Suprapubic skin (tissue), 4 donors: ENCODE data around the gene KAZN. TPM values are rescaled to one million over a fixed set of nuclear protein-coding genes. Genes with fewer than 3 reads are reported as not detected.

Experiments used
- DNase-seq, 2 donors: peaks; one replicate each; pipeline ENCODE4 v3.0.0-alpha.2; 2019; ENCODE audit warnings: low spot score in 2 of 2
- H3K27ac ChIP-seq: fragments of 200-600 bp; sonication (generic); one replicate; pipeline ENCODE4 v1.5.1; 2019
- H3K27me3 ChIP-seq: fragments of 200-600 bp; sonication (generic); one replicate; pipeline ENCODE4 v1.5.1; 2019
- H3K36me3 ChIP-seq: fragments of 200-600 bp; sonication (generic); one replicate; pipeline ENCODE4 v1.5.1; 2019
- H3K4me1 ChIP-seq: fragments of 200-600 bp; sonication (generic); one replicate; pipeline ENCODE4 v1.5.1; 2019
- H3K4me3 ChIP-seq: fragments of 200-600 bp; sonication (generic); one replicate; pipeline ENCODE4 v1.5.1; 2019; ENCODE audit warnings: mild to moderate bottlenecking
- H3K9me3 ChIP-seq: fragments of 200-600 bp; sonication (generic); one replicate; pipeline ENCODE4 v1.5.1; 2019
- EP300 ChIP-seq: sonication (generic); formaldehyde crosslinking; IDR thresholded peaks from one replicate; pipeline ENCODE4 v1.6.1; 2017; ENCODE audit warnings: antibody characterized with exemption
- POLR2A ChIP-seq, 2 donors: fragments of 450-650 bp; IDR thresholded peaks; one replicate each; pipeline ENCODE4 v1.6.1; 2017; ENCODE audit warnings: antibody characterized with exemption in 2 of 2, mild to moderate bottlenecking in 2 of 2, moderate library complexity in 2 of 2
- POLR2AphosphoS5 ChIP-seq, 3 donors: sonication (generic); formaldehyde crosslinking; IDR thresholded peaks; one replicate each; pipeline ENCODE4 v1.6.1; 2017; ENCODE audit warnings: antibody characterized with exemption in 3 of 3
- WGBS: methylation state at CpG from one replicate; pipeline ENCODE4 v1.1.5; 2018; 5-methylcytosine and 5-hydroxymethylcytosine counted together
- total RNA-seq, 4 donors: library from RNA; depleted of rRNA; stranded (reverse); fragments of >200 nt; gene quantifications; one replicate each; pipeline ENCODE4 v1.1.0, GENCODE V29; 2016
- TF ChIP-seq, protein P1 (sequence below), 2 donors: fragments of 200-600 bp in 1 of 2; fragments of 450-650 bp in 1 of 2; sonication (generic) in 1 of 2; IDR thresholded peaks; one replicate each; pipeline ENCODE4 v1.5.1; 2016 to 2019; ENCODE audit warnings: antibody characterized with exemption in 2 of 2, mild to moderate bottlenecking in 1 of 2, moderate library complexity in 1 of 2

The KAZN gene
- total RNA-seq, 4 donors from 2014 or later, result 29.2 to 37.5 (median 31.7) TPM

DNA sequence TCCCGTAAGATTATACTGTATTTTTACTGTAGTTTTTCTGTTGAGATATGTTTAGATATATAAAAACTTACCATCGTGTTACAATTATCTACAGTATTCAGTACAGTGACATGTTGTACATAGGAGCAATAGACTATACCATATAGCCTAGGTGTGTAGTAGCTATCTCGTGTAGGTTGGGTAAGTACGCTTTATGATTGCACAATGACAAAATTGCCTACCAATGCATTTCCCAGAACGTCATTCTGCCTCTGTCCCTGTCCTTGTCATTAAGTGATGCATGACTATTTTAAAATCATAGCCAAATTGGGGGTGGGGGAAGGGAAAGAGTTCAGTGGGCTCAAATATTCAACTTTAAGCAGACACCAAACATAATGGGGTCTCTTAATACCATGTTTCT lies 321.3 kb downstream of the KAZN start:
- WGBS, result 52% methylated on average over 5 of the region's 5 CpGs

DNA sequence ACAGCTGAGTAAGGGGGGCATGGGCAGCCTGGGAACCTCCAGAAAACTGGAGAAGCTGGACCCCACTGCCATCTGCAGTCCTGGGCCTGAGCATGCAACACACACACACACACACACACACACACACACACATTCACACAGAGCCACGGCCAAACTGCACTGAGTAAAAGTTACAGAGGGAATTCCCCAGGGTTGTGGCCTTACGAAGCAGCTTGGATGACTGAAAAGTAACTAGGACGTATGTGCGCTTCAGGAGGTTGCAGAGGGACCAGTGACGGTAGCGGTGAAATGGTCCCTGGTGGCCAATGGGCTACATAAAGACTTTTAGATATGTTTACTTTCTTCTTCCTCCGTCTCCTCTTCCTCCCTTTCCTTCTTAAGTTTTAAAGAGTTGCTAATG lies 322.6 kb downstream of the KAZN start:
- H3K4me1 ChIP-seq, result peaks cover 25% of the 10 kb centered on the region
- 50% methylated on average over 7 of the region's 7 CpGs for WGBS
- no peaks in the 10 kb centered on the region for H3K36me3 ChIP-seq
- no peak overlapping the region for H3K27ac ChIP-seq
- no peak for TF ChIP-seq EP300
- TF ChIP-seq POLR2AphosphoS5 (IDR thresholded peaks at IDR 0.05), result no peak
- TF ChIP-seq POLR2A (IDR thresholded peaks at IDR 0.05), result no peak
- TF ChIP-seq, protein P1, sequence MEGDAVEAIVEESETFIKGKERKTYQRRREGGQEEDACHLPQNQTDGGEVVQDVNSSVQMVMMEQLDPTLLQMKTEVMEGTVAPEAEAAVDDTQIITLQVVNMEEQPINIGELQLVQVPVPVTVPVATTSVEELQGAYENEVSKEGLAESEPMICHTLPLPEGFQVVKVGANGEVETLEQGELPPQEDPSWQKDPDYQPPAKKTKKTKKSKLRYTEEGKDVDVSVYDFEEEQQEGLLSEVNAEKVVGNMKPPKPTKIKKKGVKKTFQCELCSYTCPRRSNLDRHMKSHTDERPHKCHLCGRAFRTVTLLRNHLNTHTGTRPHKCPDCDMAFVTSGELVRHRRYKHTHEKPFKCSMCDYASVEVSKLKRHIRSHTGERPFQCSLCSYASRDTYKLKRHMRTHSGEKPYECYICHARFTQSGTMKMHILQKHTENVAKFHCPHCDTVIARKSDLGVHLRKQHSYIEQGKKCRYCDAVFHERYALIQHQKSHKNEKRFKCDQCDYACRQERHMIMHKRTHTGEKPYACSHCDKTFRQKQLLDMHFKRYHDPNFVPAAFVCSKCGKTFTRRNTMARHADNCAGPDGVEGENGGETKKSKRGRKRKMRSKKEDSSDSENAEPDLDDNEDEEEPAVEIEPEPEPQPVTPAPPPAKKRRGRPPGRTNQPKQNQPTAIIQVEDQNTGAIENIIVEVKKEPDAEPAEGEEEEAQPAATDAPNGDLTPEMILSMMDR (IDR thresholded peaks at IDR 0.05), result no peak
- H3K9me3 ChIP-seq, result no peaks in the 10 kb centered on the region
- no peak overlapping the region for H3K4me3 ChIP-seq
- no peaks in the 10 kb centered on the region for H3K27me3 ChIP-seq
- DNase-seq, result no peak

More for the DNA sequence above, 321.3 kb downstream of the KAZN start:
- Histone ChIP-seq H3K4me3 (no peak overlapping the region), H3K36me3 (no peaks in the 10 kb centered on the region), H3K27me3 (no peaks in the 10 kb centered on the region), H3K9me3 (no peaks in the 10 kb centered on the region), H3K27ac (no peak overlapping the region), H3K4me1 (peaks cover 12% of the 10 kb centered on the region)
- no peak for DNase-seq
- TF ChIP-seq, protein P1 (IDR thresholded peaks at IDR 0.05), result no peak
- no peak for TF ChIP-seq POLR2A (IDR thresholded peaks at IDR 0.05)
- no peak for TF ChIP-seq POLR2AphosphoS5 (IDR thresholded peaks at IDR 0.05)
- no peak for TF ChIP-seq EP300

DNA sequence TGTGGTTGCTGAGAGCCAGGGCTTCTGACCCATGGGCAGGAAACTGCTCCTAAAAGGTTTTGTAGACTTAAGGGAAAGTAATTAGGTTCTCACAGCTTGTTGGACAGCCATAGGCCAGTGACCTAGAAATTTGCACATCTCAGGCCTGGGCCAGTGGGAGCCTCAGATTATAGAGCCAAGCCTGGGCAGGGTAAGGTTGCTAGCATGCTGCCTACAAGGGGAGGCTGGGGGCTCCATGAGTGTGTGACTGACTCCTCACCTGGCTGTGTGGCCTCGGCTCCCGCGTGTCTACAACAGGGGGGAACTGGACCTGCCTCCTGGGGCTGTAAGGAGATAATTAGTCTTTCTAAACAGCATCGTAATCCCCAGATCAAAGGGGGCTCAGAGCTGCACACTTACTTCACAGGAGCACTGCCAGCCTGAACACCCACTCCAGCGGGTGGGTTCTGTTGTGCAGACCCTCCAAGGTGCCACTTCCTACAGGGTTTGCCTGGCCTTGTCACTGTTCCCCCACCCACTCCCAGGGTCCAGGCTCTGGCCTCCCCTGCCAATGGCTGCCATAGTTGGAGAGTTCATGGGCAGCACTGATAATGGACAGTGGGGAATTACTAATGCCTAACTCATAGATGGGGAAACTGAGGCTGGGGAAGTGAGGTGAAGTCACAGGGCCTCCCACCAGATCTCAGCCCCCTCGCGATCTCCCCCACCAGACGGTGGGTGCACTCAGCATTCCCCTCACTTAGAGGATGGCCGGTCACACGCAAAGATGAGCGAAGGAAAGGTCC lies 324.6 kb downstream of the KAZN start:
- peak overlapping the region; percentile 75 for H3K4me3 ChIP-seq
- DNase-seq, result no peak
- WGBS, result 81% methylated on average over 8 of the region's 11 CpGs
- no peaks in the 10 kb centered on the region for H3K9me3 ChIP-seq
- TF ChIP-seq POLR2AphosphoS5 (IDR thresholded peaks at IDR 0.05) (no peak), POLR2A (IDR thresholded peaks at IDR 0.05) (no peak), EP300 (no peak)
- TF ChIP-seq, protein P1 (IDR thresholded peaks at IDR 0.05), result no peak
- H3K27ac ChIP-seq, result peak overlapping the region; percentile 89
- peaks cover 34% of the 10 kb centered on the region for H3K4me1 ChIP-seq
- no peaks in the 10 kb centered on the region for H3K27me3 ChIP-seq
- H3K36me3 ChIP-seq, result no peaks in the 10 kb centered on the region

DNA sequence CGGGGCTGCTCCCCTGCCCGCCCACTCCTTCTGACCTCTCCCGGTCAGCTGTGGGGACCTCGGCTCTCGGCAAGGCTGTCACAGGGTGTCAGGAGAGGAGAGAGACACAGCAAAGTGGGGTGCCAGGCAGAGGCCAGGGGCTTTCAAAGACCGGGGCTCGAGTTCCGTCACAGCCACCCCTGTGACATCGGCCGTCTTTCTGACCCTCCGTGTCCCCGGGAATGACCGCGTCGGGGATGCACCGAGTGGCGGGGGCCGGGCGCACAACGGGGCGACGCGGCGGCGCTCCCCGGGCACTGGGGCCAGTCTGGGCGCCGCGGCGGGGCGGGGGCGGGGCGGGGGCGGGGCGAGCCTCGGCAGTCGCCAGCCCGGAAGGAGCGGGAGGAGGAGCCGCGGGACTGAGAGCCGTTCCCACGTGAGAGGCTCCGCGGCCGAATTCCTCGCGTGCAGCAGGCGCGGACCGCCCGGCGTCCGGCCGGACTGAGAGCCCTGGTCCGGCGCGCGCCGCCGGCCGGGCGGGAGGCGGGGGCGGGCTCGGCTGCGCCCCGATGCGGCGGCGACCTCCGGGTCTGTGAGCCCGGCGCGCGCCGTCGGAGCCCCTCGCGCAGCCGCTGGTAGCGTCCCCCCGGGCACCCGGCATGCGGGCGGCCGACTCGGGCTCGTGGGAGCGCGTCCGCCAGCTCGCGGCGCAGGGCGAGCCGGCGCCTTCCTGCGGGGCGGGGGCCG lies 325.4 kb downstream of the KAZN start:
- TF ChIP-seq POLR2A (IDR thresholded peaks at IDR 0.05) (no peak), POLR2AphosphoS5 (IDR thresholded peaks at IDR 0.05) (no peak), EP300 (no peak)
- TF ChIP-seq, protein P1 (IDR thresholded peaks at IDR 0.05), result no peak
- DNase-seq, result peak in 1 of 2 donors; percentile 82
- no peaks in the 10 kb centered on the region for H3K27me3 ChIP-seq

More for the DNA sequence above, 325.4 kb downstream of the KAZN start:
- H3K36me3 ChIP-seq, result no peaks in the 10 kb centered on the region
- peak overlapping the region; percentile 89 for H3K27ac ChIP-seq
- H3K9me3 ChIP-seq, result no peaks in the 10 kb centered on the region
- peaks cover 39% of the 10 kb centered on the region for H3K4me1 ChIP-seq
- 8% methylated on average over 11 of the region's 101 CpGs for WGBS
- peak overlapping the region; percentile 75 for H3K4me3 ChIP-seq
